ENCODE measurements around the gene HTR1E.
"Not testable (repeated sequence)": the region's sequence is repeated elsewhere in the genome, so short reads cannot be mapped to it uniquely, and the experiment has no call there.

Gene HTR1E

DNA sequence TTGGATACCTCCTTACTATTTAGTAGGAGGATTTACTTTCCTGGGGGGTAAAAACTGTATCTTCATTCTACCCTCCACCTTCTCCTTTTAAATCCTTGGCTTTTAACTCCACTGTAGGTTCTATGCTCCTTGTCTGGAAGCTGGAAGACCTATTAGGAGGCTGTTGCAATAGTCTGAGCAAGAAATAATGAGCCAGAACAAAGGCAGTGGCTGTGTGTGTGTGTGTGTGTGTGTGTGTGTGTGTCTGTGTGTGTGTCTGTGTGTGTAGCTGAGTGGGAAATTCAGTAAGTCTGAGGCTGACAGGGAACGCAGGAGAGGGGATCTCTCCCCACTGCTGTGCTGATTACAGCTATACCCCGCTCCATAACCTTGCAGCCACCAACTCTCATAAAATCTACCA is 35.8 kb downstream of the HTR1E start:
- no peak for DNase-seq (ENCODE audit: low spot score)

DNA sequence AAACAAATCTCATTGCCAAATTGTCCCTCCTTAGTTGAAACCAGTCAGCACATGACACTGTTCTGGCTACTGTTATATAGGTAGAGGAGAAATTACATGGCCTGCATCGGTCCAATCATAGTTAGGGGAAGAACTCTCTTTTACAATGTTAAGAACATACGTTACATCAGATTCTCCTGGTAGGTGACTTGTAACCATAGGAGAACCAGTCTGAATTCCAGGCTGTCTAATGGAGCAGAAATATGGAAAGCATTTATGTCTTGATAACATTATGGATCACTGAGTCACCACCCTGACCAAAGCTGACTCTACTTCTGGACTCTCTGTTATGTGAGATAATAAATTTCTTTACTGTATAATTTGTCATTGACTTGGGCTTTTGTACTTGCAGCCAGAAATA is 40.9 kb downstream of the HTR1E start:
- DNase-seq (ENCODE audit: low spot score): no peak

DNA sequence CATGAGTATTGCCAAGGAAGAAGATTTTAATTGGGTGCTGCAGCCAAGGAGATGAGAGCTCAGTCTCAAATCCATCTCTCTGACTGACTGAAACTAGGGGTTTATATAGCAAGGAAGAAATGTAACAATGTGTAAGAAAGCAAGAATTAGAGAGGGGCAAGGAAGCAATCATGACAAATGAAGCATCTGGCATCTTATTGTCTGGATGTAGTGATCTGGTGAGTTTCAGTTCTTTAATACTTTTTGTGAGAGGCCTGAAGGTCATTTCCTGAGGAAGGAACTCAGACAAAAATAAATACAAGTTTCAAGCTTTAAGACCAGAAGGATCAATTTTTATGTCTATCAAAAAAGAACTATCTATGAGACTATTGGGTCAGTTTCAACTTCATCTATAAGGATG is 64.2 kb downstream of the HTR1E start:
- DNase-seq (ENCODE audit: low spot score): no peak

DNA sequence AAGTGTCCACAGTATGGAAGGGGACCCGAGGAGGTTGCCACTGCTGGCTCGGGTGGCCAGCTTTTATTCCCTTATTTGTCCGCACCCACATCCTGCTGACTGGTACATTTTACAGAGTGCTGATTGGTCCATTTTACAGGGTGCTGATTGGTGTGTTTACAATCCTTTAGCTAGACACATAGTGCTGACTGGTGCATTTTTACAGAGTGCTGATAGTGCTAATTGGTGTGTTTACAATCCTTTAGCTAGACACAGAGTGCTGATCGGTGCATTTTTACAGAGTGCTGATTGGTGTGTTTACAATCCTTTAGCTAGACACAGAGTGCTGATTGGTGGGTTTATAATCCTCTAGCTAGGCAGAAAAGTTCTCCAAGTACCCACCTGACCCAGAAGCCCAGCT is 65.1 kb downstream of the HTR1E start:
- not testable (repeated sequence) for DNase-seq (ENCODE audit: low spot score)

DNA sequence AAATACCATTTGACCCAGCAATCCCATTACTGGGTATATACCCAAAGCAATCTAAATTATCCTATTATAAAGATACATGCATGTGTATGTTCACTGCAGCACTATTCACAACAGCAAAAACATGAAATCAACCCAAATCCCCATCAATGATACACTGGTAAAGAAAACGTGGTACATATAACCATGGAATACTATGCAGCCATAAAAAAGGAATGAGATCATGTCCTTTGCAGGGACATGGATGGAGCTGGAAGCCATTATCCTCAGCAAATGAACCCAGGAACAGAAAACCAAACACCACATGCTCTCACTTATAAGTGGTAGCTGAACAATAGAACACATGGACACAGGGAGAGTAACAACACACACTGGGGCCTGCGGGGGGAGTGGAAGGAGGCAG is 69.2 kb downstream of the HTR1E start:
- not testable (repeated sequence) for DNase-seq (ENCODE audit: low spot score)

DNA sequence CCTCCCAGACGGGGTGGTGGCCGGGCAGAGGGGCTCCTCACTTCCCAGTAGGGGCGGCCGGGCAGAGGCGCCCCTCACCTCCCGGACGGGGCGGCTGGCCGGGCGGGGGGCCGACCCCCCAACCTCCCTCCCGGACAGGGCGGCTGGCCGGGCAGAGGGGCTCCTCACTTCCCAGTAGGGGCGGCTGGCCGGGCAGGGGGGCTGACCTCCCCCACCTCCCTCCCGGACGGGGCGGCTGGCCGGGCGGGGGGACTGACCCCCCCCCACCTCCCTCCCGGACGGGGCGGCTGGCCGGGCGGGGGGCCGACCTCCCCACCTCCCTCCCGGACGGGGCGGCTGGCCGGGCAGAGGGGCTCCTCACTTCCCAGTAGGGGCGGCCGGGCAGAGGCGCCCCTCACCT is 72.3 kb downstream of the HTR1E start:
- DNase-seq (ENCODE audit: low spot score): not testable (repeated sequence)

DNA sequence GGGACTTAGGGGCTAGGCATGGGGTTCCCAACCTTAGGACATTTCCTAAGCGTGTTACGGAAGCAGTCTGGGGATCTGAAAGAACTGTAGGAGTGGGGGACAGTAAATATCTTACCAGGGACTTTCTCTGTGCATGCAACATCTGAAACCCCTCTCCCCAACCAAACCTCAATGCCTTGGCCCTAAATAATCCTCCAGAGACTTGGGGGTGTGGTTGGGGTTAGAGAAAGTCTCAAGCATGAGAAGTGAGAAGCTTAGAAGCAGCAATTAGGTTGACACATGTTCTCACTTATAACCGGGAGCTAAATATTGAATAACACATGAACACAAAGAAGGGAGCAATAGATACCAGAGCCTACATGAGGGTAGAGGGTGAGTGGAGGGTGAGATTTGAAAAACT is 74.7 kb downstream of the HTR1E start:
- no peak for DNase-seq (ENCODE audit: low spot score)

DNA sequence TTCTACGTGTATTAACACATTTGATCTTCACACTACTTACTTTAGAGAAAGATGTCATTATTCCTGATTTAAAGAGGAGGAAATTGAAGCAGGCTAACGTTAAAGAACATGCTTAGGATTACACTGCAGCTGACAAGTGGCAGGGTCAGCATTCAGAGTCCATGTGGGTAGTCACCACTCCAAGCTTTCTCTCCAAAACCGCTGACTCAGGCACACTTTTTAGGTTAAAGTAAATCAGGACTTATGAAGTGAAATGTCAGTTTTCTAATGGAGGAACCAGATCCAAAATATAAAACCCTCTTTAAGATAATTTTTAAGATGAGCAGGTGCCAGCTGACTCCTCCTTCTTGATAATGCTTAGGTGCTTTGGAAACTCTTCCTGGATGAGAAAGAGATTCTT is 75.4 kb downstream of the HTR1E start:
- DNase-seq (ENCODE audit: low spot score): no peak

DNA sequence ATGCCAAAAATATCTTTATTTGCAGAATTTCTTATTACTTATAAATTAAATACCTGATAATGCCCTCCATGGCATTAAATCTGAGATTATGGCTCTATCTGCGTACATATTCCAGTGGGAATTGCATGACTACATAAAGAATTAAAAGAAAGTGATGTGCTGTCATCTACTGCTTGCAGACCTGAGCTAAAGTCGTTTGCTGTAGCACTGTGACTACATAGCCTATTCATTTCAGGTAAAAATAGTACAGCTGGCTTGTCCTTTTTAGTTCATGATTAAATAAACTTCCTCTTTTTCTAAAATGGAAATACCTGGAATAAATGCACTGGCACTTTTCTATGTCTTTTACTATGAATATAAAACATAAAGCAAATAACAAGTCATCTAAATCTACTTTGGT is 79.4 kb downstream of the HTR1E start:
- no peak for DNase-seq (ENCODE audit: low spot score)

DNA sequence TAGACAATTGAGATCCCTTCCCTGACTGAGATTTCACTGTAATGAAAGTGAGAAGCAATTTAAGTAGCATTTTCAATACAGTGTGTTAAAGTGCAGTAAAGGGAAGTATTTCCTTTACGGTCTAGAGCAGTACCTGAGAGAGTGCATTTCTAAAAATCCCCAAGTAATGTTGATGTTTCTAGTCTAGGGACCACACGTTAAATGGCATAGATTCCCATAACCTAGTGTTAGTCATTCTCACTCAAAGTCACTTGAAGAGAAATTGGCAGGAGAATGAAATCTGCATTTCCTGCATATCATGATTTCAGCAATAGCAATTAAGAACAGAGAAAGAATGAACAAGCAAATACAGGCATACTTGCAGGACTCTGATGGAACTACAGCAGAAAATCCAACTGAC is 89.7 kb downstream of the HTR1E start:
- no peak for DNase-seq (ENCODE audit: low spot score)

DNA sequence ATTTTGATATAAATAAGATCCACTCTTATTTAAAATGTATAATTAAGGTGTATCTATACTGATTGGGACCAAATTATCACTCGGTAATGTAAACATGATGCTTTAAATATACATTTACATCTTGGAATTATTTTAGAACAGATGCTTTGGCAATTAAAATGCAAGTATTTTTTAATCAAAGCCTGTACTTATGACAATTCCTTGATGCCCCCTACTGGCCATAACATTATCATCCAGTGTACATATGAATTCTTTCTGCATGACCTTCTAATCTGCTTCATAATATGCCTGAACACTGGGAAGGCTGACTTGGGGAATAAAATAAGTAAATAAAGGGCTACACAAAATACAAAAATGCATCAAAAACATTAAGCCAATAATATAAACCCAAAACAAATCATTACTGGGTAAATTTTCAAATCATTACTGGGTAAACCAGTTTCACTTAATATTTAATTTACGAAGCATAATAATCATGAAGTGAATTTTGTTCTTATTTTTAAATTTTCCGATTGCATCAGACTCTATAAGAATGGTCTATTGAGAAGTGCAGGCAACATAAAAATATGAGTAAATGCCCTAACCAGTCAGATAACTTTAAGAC is 92.5 kb downstream of the HTR1E start:
- no peak for DNase-seq (ENCODE audit: low spot score)

DNA sequence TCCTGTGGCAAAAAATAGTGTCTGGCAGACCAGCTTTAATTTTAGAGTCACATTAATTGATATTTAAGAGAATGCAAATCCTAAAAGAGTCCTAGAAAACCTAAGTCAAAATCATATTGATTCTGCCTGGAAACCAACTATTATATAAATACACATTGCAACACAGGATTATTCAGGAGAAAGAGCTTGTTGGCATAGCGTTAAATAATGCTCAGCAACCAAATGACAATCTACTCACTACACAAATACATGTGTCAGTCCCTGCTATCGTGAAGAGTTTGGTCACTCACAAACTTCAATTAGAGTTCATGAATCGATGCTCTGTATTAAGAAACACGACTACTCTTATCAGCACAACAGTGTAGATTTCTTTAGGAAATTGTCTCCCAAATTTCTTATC is 103.4 kb downstream of the HTR1E start:
- no peak for DNase-seq (ENCODE audit: low spot score)

DNA sequence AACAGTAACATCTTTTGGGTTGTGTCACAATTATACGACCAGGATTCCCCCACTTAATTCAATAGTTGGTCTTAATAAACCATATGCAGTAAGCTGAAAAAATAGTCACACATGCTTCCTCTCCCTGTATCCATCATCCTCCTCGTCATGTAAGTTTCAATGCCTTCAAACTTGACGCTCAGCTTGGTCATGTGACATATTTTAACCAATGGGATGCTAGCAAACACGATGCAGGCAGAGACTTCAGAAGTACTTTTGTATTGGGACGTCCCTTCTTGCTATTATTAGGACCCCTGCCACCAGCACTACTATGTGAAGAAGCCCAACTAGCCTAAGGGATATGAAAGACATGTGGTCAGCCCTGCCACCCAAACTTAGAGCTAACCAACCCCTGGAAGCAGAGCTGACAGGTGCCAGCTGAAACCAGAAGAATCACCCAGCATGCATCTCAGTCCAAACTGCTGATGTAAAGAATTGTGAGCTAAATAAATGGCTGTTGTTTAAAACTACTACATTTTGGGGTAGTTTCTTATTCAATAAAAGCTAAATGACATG is 108.3 kb downstream of the HTR1E start:
- DNase-seq (ENCODE audit: low spot score): no peak

DNA sequence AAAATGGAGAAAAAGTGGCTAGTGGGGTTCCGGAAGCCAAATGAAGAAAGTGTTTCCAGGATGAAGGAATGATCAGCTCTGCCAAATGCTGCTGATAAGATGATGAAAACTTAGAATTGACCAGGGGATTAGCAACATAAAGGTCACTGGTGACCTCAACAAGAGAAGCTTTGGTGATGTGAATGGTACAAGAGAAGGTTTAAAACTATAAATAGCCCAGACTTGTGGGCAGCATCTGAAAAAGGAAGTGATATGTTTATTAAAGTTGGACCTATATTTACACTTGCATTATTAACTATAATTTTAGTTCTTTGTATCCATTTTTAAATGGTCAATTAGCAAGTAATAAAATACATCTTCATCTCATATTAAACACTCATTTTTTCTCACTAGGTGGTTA is 112.5 kb downstream of the HTR1E start:
- DNase-seq (ENCODE audit: low spot score): no peak

DNA sequence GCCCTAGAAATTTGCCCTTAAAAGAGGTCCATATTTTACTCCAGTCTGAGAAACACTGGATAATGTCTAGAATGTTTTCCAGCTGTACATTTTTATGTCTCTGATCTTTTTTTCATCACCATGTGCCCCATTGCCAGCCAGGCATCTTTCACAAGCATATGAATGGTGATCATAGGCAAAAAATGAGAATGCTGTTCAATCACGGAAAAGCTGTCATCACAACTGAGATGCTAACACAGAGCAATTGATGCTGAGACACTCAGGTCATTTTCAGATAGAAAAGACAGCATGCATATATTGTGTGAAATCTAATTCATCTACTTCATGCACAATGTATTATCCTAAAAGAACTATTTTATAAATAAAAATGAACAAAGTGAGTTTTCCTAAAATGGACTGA is 116.0 kb downstream of the HTR1E start:
- no peak for DNase-seq (ENCODE audit: low spot score)

DNA sequence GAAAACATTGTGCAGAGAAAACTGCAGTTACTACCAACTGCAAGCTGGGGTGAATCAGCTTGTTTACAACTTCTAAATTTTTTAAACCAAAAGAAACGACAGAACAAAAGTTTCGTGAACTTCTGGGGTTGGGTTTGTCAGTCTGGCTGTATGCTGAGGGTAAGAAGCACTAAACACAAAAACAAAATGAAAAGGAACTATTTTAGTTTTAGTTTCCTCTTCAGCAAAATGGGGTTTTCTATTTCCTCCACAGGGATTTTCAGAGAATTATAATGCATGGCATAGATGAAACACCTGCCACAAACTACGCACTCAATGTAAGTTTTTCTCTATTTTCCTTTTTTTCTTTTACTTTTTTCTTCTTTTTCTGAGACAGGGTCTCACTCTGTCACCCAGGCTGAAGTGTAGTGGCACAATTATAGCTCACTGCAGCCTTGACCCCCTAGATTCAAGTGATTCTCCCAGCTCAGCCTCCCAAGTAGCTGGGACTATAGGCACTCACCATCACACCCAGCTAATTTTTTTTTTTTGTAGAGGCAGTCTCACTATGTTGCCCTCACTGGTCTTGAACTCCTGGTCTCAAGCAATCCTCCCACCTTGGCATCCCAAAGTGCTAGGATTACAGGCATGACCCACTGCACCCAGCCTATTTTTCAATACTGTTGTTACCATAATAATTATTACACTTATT is 117.0 kb downstream of the HTR1E start:
- DNase-seq (ENCODE audit: low spot score): no peak

DNA sequence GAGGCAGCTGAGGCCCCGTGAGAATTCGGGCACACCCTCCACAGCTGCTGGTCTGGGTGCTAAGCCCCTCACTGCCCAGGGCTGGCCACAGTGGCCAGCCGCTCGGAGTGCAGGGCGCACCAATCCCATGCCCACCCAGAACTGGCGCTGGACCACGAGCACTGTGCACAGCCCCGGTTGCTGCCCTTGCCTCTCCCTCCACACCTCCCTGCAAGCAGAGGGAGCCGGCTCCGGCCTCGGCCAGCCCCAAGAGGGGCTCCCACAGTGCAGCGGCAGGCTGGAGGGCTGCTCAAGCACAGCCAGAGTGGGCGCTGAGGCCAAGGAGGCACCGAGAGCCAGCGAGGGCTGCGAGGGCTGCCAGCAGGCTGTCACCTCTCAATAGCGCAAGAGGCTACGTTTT is 122.6 kb downstream of the HTR1E start:
- no peak for DNase-seq (ENCODE audit: low spot score)

DNA sequence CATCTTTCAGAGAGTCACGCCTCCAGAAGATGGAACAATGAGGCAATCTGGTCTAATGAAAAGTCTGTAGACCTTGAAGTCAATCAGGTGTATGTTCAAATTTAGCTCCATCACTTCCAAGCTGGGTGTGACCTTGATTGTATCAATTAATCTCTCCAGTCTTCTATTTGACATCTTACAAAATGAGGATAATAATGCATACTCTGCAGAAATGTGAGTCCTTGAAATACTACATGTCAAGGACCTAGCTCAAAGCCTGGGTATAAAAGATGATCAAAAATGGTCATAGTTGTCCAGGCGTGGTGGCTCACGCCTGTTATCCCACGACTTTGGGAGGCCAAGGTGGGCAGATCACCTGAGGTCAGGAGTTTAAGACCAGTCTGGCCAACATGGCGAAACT is 127.8 kb downstream of the HTR1E start:
- DNase-seq (ENCODE audit: low spot score): no peak

Data from iPS-NIHi11 (cell line).